Mesenteric fat pad (tissue), 1 donor: ENCODE measurements around the gene COL5A1. TPM values are rescaled to one million over a fixed set of nuclear protein-coding genes. Genes with fewer than 3 reads are reported as not detected.
"Not testable (repeated sequence)": the region's sequence is repeated elsewhere in the genome, so short reads cannot be mapped to it uniquely, and the experiment has no call there.

Experiments
- DNase-seq: peaks from one replicate; pipeline ENCODE4 v3.0.0-alpha.2; 2020; ENCODE audit warnings: low spot score
- total RNA-seq: library from RNA; stranded (reverse); fragmentation: NEBNext Ultra II Directional; extraction: Animal tissue kit (Norgen Biotek cat#: 25700); gene quantifications from one replicate; pipeline ENCODE4 v1.2.1, GENCODE V29; 2021
- donor health status: DM: yes; HTN: yes; CAD: no.

Gene COL5A1
- total RNA-seq, 1 donor from 2014 or later = 84.7 TPM

- no peak for DNase-seq
Observed at GRCh38 chr9:134655586-134656333, 14.2 kb downstream of the COL5A1 start.

- no peak for DNase-seq
Observed at GRCh38 chr9:134656334-134657006, 14.9 kb downstream of the COL5A1 start.

GRCh38 chr9:134657666-134658377 lies 16.2 kb downstream of the COL5A1 start:
- DNase-seq = no peak

GRCh38 chr9:134658378-134658955 lies 16.9 kb downstream of the COL5A1 start:
- no peak for DNase-seq

- DNase-seq = no peak
Observed at GRCh38 chr9:134659688-134660131, 18.1 kb downstream of the COL5A1 start.

- DNase-seq = no peak
Observed at GRCh38 chr9:134660407-134660806, 18.8 kb downstream of the COL5A1 start.

GRCh38 chr9:134661299-134661698 lies 19.7 kb downstream of the COL5A1 start:
- DNase-seq = no peak

- no peak for DNase-seq
Observed at GRCh38 chr9:134661791-134662142, 20.2 kb downstream of the COL5A1 start.

GRCh38 chr9:134662143-134662876 lies 20.7 kb downstream of the COL5A1 start:
- DNase-seq = no peak

- no peak for DNase-seq
Observed at GRCh38 chr9:134663084-134663483, 21.5 kb downstream of the COL5A1 start.

- DNase-seq = no peak
Observed at GRCh38 chr9:134663753-134664415, 22.3 kb downstream of the COL5A1 start.

- DNase-seq = no peak
Observed at GRCh38 chr9:134664446-134664845, 22.8 kb downstream of the COL5A1 start.

- no peak for DNase-seq
Observed at GRCh38 chr9:134666208-134666607, 24.6 kb downstream of the COL5A1 start.

GRCh38 chr9:134666831-134667230 lies 25.2 kb downstream of the COL5A1 start:
- no peak for DNase-seq

- not testable (repeated sequence) for DNase-seq
Observed at GRCh38 chr9:134668977-134669376, 27.4 kb downstream of the COL5A1 start.

GRCh38 chr9:134669399-134669955 lies 27.9 kb downstream of the COL5A1 start:
- no peak for DNase-seq

- no peak for DNase-seq
Observed at GRCh38 chr9:134670042-134670525, 28.5 kb downstream of the COL5A1 start.

GRCh38 chr9:134670851-134671281 lies 29.3 kb downstream of the COL5A1 start:
- DNase-seq = no peak

GRCh38 chr9:134671341-134672113 lies 29.9 kb downstream of the COL5A1 start:
- DNase-seq = no peak
